ENCODE data around the gene ADIPOR1.
A peak's percentile ranks its signal among the peaks of the same experiment; 100 is the strongest.
"Not testable (repeated sequence)": the region's sequence is repeated elsewhere in the genome, so short reads cannot be mapped to it uniquely, and the experiment has no call there.

The ADIPOR1 gene

DNA sequence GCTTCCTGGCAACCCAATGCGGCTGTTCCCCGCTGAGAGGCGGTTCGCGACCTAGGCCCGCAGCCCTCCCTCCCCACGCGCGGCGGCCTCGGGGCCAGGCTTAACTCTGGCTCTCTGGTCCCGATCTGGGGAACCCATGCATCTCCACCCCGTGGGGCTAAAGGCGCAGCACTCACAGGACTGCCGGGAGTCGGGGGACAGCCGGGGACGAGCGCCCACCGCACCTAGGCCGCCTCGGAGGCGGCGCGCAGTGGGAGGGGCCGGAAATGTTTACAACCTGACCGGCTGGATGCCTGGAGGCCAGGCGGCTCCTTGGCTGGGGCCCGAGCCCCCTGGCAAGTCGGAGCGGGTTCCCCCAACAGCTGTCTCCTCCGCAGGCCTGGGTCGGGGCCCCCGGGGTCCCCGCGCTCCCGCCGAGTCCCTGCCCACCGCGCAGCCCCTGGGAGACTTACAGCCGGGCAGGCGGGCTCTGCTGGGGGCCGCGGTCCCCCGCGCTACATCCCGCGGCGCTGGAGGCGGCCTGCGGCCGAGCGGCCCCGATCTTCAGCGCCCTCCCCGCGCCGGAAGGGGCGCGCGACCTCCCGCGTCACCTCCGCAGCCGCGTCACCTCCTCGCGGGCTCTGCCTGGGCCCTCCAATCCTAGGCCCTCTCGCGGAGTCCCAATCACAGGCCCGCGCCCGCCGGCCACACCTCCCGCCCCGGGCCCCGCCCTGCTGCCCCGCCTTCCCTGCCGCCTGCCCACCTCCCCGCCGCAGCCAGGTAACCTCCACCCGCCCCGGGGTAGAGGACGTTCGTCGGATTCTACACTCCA lies at the start of gene ADIPOR1:
ADIPOR1 (minus strand) TSS at position 580 of the 811 bp plus-strand sequence. CDS start 7,242 bp downstream, outside the sequence.
- peak; percentile 92 for DNase-seq (ENCODE audit: low spot score)

DNA sequence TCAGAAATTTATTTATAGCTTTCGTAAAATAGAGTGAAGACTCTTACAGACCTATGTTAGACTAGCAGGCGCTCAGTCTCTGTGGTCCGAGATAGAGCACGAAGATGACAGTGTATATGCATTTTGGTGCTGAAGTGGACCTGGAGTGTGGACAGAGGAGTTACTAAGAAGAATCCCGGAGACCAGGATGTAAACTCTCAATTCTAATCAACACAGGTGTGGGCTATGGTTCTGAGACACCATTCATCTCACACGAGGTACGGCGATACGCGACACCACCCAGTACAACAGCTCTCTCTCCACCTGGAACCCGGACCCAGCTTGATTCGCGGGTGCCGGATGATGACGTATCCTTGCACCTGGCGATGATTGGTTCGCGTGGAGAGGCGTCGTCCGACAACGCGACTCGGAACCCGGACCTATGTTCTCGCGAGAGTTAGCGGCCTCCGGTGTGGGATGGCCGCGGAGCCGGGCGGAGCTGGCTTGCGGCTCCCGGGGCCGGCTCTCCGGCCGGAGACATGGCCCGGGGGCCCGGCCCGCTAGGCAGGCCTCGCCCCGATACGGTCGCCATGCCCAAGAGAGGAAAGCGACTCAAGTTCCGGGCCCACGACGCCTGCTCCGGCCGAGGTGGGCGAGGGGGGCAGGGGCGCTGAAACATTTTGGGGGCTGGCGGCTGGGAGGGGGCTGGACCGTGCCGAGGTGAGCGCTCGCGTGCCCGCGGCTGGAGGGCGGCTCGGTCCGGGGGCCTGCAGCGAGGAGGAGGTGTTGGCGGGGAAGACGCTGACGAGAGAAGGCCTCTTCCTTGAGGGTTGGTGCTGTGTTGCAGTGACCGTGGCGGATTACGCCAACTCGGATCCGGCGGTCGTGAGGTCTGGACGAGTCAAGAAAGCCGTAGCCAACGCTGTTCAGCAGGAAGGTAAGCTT lies 49.1 kb upstream of the ADIPOR1 start, which contains the start of gene TMEM183A:
TMEM183A (plus strand) TSS at position 427 of the 924 bp plus-strand sequence; CDS start at position 519, 92 bp downstream.
- DNase-seq (ENCODE audit: low spot score): peak; percentile 98

DNA sequence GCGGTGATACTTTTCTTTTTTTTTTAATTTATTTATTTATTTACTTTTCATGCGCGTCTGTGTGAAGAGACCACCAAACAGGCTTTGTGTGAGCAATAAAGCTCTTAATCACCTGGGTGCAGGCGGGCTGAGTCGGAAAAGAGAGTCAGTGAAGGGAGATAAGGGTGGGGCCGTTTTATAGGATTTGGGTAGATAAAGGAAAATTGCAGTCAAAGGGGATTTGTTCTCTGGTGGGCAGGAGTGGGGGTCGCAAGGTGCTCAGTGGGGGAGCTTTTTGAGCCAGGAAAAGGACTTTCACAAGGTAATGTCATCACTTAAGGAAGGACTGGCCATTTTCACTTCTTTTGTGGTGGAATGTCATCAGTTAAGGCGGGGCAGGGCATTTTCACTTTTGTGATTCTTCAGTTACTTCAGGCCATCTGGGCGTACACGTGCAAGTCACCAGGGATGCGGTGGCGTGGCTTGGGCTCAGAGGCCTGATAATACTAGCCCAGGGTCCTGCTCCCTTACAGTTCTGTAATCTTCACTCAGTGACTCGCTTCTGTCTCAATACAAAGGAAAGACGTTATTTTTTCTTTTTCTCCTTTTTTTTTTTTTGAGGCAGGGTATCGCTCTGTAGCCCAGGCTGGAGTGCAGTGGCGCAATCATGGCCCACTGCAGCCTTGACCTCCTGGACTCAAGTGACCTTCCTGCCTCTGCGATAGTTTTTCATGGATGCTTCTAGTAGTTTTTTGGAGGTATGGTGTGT lies 47.5 kb upstream of the ADIPOR1 start:
- not testable (repeated sequence) for DNase-seq (ENCODE audit: low spot score)

DNA sequence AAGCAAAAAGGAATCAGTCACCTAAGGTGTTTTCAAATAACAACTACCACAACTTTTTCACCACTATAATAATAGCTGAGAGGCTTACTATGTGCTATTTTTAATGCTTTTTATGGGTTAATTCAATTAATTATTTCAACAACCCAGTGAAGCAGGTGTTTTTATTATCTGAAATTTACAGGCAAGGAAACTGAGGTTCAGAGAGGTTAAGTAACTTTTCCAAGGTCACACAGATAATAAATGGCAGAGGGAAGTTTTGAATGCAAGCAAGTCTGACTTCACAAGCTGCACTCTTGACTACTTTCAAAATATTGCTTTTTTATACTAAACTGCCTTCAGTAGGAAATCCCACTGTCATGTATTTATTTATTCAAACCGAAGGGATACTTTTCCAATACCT lies 44.8 kb upstream of the ADIPOR1 start:
- DNase-seq (ENCODE audit: low spot score): no peak

- no peak for DNase-seq (ENCODE audit: low spot score)
These were observed 43.9 kb upstream of the ADIPOR1 start for GRCh38 chr1:203001986-203002385.

GRCh38 chr1:203000217-203000944 lies 42.3 kb upstream of the ADIPOR1 start:
- DNase-seq (ENCODE audit: low spot score): no peak

GRCh38 chr1:202998836-202999750 lies 41.0 kb upstream of the ADIPOR1 start:
- DNase-seq (ENCODE audit: low spot score): peak; percentile 69

DNA sequence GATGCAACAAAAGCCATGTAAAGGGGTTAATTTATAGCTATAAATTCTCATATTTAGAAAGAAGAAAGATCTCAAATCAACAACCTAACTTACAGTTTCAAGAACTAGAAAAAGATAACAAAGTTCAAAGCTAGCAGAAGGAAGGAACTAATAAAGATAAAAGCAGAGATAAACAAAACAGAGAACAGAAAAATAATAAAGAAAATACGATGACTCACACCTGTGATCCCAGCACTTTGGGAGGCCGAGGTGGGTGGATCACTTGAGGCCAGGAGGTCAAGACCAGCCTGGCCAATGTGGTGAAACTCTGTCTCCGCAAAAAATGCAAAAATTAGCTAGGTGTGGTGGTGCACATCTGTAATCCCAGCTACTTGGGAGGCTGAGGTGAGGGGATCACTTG lies 36.6 kb upstream of the ADIPOR1 start:
- DNase-seq (ENCODE audit: low spot score): no peak

DNA sequence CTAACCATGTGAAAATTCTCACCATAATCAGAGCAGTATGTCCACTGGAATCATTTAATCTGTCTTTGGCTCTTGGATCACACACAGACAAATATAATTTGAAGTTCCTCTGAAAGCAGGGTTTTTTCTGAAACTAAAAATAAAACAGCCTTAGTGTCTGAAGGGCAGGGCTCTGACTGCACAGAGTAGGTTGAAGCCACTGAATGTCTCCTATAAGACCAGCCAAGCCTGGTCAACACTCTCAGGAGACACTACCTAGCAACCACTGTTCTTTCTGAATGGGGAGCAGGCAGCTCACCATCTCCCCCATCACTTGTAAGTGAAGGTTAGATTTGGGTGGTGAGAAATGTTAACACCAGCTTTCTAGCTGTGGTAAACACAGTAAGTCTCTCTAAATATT lies 33.0 kb upstream of the ADIPOR1 start:
- no peak for DNase-seq (ENCODE audit: low spot score)

GRCh38 chr1:202989879-202990278 lies 31.8 kb upstream of the ADIPOR1 start:
- DNase-seq (ENCODE audit: low spot score): no peak

- no peak for DNase-seq (ENCODE audit: low spot score)
These were observed 29.9 kb upstream of the ADIPOR1 start for GRCh38 chr1:202987922-202988583.

DNA sequence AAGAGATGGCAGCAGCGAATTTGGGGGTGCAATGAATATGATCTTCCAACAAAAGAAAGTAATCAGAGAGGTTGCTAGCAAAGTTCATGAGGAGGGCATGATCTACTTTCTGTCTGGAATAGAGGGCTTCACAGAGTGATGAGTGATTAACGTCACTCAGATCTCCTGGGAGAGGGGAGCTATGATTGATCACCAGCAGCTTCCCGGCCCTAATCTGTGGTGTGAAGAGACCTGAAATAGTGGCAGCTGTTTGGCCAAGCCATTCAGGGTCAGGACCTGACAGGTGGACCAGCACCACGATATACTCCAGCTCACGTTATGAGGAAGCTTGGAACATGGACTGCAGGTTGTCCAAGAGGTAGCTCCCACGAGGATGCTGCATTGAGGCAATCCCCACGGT lies 29.1 kb upstream of the ADIPOR1 start:
- no peak for DNase-seq (ENCODE audit: low spot score)

DNA sequence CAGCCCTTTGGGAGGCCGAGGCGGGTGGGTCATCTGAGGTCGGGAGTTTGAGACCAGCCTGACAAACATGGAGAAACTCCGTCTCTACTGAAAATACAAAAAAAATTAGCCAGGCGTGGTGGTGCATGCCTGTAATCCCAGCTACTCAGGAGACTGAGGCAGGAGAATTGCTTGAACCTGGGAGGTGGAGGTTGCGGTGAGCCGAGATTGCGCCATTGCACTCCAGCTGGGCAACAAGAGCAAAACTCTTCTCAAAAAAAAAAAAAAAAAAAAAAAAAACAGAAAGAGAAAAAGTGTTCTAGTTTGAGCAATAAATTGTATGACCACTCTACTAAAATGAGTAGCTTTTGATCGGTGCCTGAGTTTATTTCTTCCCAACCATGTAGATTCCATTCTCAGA lies 28.0 kb upstream of the ADIPOR1 start:
- not testable (repeated sequence) for DNase-seq (ENCODE audit: low spot score)

GRCh38 chr1:202982715-202983430 lies 24.8 kb upstream of the ADIPOR1 start:
- no peak for DNase-seq (ENCODE audit: low spot score)

DNA sequence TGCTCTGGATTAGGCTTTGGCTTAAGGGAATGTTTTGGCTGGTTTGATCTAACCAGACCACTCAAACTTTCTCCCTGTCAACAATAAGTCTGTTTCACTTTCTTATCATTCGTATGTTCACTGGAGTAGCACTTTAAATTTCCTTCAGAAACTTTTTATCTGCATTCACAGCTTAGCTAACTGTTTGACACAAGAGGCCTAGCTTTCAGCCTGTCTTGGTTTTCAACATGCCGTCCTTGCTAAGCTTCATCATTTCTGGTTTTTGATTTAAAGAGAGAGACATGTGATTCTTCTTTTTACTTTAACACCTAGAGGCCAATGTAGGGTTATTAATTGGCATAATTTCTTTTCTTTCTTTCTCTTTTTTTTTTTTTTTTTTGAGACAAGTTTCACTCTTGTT lies 23.8 kb upstream of the ADIPOR1 start:
- no peak for DNase-seq (ENCODE audit: low spot score)

- no peak for DNase-seq (ENCODE audit: low spot score)
These were observed 21.3 kb upstream of the ADIPOR1 start for GRCh38 chr1:202979459-202979858.

GRCh38 chr1:202976633-202977032 lies 18.5 kb upstream of the ADIPOR1 start:
- no peak for DNase-seq (ENCODE audit: low spot score)

DNA sequence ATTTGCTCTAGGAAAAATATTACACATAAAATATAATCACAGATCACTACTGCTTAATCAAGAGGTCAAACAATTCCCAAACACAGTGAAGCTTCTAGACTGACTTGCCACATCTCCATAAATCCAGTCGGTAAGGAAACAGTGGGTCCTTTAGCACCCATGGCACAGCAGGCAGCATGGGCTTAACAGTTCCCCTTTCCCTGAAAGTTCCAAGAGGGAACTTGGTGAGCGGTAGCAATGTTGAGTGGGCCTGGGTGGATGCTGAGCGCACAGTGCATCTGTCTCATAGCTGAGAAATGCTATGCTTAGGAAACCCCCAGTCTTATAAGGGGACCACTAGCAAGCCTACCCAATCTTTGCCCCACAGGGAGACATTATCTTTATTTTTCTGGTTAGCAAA lies 16.7 kb upstream of the ADIPOR1 start:
- no peak for DNase-seq (ENCODE audit: low spot score)

- no peak for DNase-seq (ENCODE audit: low spot score)
These were observed 13.9 kb upstream of the ADIPOR1 start for GRCh38 chr1:202972046-202972445.

Data from activated CD4-positive, alpha-beta T cell treated with anti-CD3 and anti-CD28 coated beads, Interleukin-2, Interleukin-4, amounts not matched to agents 100 ng/mL and 50 ng/mL, durations not matched to agents 16 hours and 8 hours (primary cell).